DND-41 (cell line): ENCODE measurements around the gene SBK3.

Experiments
- ATAC-seq: fragments of 200-7000 bp; cut with Tn5 transposase; 3 replicates; pipeline ENCODE4 v1.9.1; 2021; ENCODE audit warnings: low read depth; ENCODE audit not compliant: insufficient read depth
- DNase-seq: peaks from one replicate; pipeline ENCODE4 v3.0.0-alpha.2; 2020
- H2AFZ ChIP-seq: 2 replicates; pipeline ENCODE4 v1.6.0; 2012; ENCODE audit warnings: low read depth, low read length
- H3K27ac ChIP-seq: 2 replicates; pipeline ENCODE4 v1.5.1; 2012; ENCODE audit warnings: low read length, inconsistent platforms
- H3K27me3 ChIP-seq: fragments of 200-600 bp; sonication (generic); 2 replicates; pipeline ENCODE4 v1.6.0; 2012; ENCODE audit warnings: low read length, mild to moderate bottlenecking, inconsistent platforms; ENCODE audit not compliant: insufficient read depth, poor library complexity
- H3K36me3 ChIP-seq: 2 replicates; pipeline ENCODE4 v1.5.1; 2012; ENCODE audit warnings: low read length, inconsistent platforms; ENCODE audit not compliant: insufficient read depth
- H3K4me1 ChIP-seq: 2 replicates; pipeline ENCODE4 v1.5.1; 2012; ENCODE audit warnings: mild to moderate bottlenecking, low read length; ENCODE audit not compliant: insufficient read depth
- H3K4me2 ChIP-seq: 2 replicates; pipeline ENCODE4 v1.6.0; 2012; ENCODE audit warnings: mild to moderate bottlenecking, moderate library complexity, low read length, inconsistent platforms; ENCODE audit not compliant: insufficient read depth
- H3K4me3 ChIP-seq, 2 experiments: fragments of 200-600 bp in 1 of 2; shearing (Covaris generic) in 1 of 2; 2 replicates each; pipeline ENCODE4 v1.5.1; 2012 to 2016; ENCODE audit warnings: inconsistent platforms in 2 of 2, low read length in 2 of 2, mild to moderate bottlenecking in 2 of 2, low read depth in 1 of 2, moderate library complexity in 1 of 2
- H3K79me2 ChIP-seq: 2 replicates; pipeline ENCODE4 v1.6.0; 2012; ENCODE audit warnings: low read length, inconsistent platforms; ENCODE audit not compliant: insufficient read depth
- H3K9ac ChIP-seq: 2 replicates; pipeline ENCODE4 v1.6.0; 2012; ENCODE audit warnings: low read depth, mild to moderate bottlenecking, inconsistent platforms, low read length, moderate library complexity
- H3K9me3 ChIP-seq: 2 replicates; pipeline ENCODE4 v1.5.1; 2012; ENCODE audit warnings: low read length, moderate library complexity, mild to moderate bottlenecking, inconsistent platforms; ENCODE audit not compliant: insufficient read depth, severe bottlenecking
- H4K20me1 ChIP-seq: 2 replicates; pipeline ENCODE4 v1.6.0; 2012; ENCODE audit warnings: low read length; ENCODE audit not compliant: insufficient read depth
- CTCF ChIP-seq: IDR thresholded peaks from 2 replicates; pipeline ENCODE4 v1.5.1; 2012; ENCODE audit warnings: borderline replicate concordance, low read length, moderate library complexity, mild to moderate bottlenecking; ENCODE audit not compliant: poor library complexity, severe bottlenecking; ENCODE audit errors: extremely low read depth
- EZH2 ChIP-seq: IDR thresholded peaks from 3 replicates; pipeline ENCODE4 v1.6.1; 2012; ENCODE audit warnings: borderline replicate concordance, low read depth, mild to moderate bottlenecking, moderate library complexity, low read length, inconsistent platforms; ENCODE audit not compliant: severe bottlenecking

The SBK3 gene

GRCh38 chr19:55546822-55547614 lies 1.7 kb upstream of the SBK3 start:
- no peak for DNase-seq
- Histone ChIP-seq H3K9me3 (no peaks in the 10 kb centered on the region), H3K4me2 (no peak overlapping the region), H3K9ac (no peak overlapping the region), H3K4me3 (no peak overlapping the region), H3K79me2 (no peaks in the 10 kb centered on the region), H3K27me3 (no peaks in the 10 kb centered on the region), H3K27ac (no peak overlapping the region), H2AFZ (no peak overlapping the region), H3K36me3 (no peaks in the 10 kb centered on the region), H3K4me1 (no peaks in the 10 kb centered on the region), H4K20me1 (no peaks in the 10 kb centered on the region)
- TF ChIP-seq CTCF (no peak), EZH2 (no peak)
- ATAC-seq: no peak

GRCh38 chr19:55546011-55546410 lies 668 bp upstream of the SBK3 start:
- no peak overlapping the region for H3K4me3 ChIP-seq
- no peak overlapping the region for H3K27ac ChIP-seq
- no peak for ATAC-seq
- DNase-seq: no peak
- no peaks in the 10 kb centered on the region for H3K9me3 ChIP-seq
- no peak overlapping the region for H3K4me2 ChIP-seq
- no peaks in the 10 kb centered on the region for H3K4me1 ChIP-seq
- no peak overlapping the region for H3K9ac ChIP-seq
- H3K36me3 ChIP-seq: no peaks in the 10 kb centered on the region
- no peaks in the 10 kb centered on the region for H3K79me2 ChIP-seq
- no peak overlapping the region for H2AFZ ChIP-seq
- no peak for TF ChIP-seq CTCF
- no peaks in the 10 kb centered on the region for H3K27me3 ChIP-seq
- H4K20me1 ChIP-seq: no peaks in the 10 kb centered on the region

- TF ChIP-seq CTCF (no peak), EZH2 (no peak)
- H4K20me1 ChIP-seq: no peaks in the 10 kb centered on the region
- H3K4me1 ChIP-seq: no peaks in the 10 kb centered on the region
- DNase-seq: no peak
- no peaks in the 10 kb centered on the region for H3K36me3 ChIP-seq
- H3K4me2 ChIP-seq: no peak overlapping the region
- no peaks in the 10 kb centered on the region for H3K27me3 ChIP-seq
- no peak overlapping the region for H3K9ac ChIP-seq
- no peak overlapping the region for H3K27ac ChIP-seq
- no peaks in the 10 kb centered on the region for H3K9me3 ChIP-seq
- no peaks in the 10 kb centered on the region for H3K79me2 ChIP-seq
- H3K4me3 ChIP-seq: no peak overlapping the region
- H2AFZ ChIP-seq: no peak overlapping the region
- ATAC-seq: no peak
Measured at GRCh38 chr19:55544776-55545439, 435 bp downstream of the SBK3 start.
